Panc1 (cell line): ENCODE data around the gene DUSP16.

Experiments used
- POLR2AphosphoS5 ChIP-seq: IDR thresholded peaks from 2 replicates; pipeline ENCODE4 v1.6.1; 2012; ENCODE audit warnings: mild to moderate bottlenecking, low read depth, low read length, moderate library complexity
- SIN3A ChIP-seq: IDR thresholded peaks from 2 replicates; pipeline ENCODE4 v1.6.1; 2012; ENCODE audit warnings: low read depth, mild to moderate bottlenecking, low read length, moderate library complexity, borderline replicate concordance; ENCODE audit not compliant: insufficient read depth
- TF ChIP-seq, protein P1 (sequence below): fragments of 450-650 bp; IDR thresholded peaks from 2 replicates; pipeline ENCODE4 v1.5.1; 2017; ENCODE audit warnings: mild to moderate bottlenecking

DNA sequence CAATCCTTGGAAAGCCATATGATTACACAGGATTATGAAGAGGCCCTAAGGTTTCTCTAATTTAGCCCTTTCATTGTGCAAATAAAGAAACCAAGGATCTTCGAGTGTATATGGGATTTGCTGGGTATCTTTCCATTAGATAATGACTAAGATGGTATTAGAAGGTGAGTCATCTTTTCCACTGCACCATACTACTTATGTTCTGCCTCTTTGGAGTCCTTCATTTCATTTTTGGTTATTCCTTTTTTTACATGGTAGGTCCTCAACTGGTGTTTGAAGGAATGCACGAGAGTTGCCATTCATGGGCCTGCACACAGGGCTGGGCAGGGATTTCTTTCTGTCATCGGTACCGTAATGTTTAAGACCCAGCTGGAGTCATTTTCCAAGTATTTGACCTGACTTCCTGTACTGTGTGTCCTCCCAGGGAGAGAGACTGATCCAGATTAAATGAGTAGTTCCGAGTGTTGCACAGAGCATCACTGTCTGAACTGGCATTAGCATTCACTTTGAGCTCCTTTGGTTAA is 120.1 kb downstream of the DUSP16 start:
- TF ChIP-seq, protein P1, sequence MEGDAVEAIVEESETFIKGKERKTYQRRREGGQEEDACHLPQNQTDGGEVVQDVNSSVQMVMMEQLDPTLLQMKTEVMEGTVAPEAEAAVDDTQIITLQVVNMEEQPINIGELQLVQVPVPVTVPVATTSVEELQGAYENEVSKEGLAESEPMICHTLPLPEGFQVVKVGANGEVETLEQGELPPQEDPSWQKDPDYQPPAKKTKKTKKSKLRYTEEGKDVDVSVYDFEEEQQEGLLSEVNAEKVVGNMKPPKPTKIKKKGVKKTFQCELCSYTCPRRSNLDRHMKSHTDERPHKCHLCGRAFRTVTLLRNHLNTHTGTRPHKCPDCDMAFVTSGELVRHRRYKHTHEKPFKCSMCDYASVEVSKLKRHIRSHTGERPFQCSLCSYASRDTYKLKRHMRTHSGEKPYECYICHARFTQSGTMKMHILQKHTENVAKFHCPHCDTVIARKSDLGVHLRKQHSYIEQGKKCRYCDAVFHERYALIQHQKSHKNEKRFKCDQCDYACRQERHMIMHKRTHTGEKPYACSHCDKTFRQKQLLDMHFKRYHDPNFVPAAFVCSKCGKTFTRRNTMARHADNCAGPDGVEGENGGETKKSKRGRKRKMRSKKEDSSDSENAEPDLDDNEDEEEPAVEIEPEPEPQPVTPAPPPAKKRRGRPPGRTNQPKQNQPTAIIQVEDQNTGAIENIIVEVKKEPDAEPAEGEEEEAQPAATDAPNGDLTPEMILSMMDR, result no peak
- TF ChIP-seq POLR2AphosphoS5 (no peak), SIN3A (no peak)
